Measurements from ENCODE around the gene AHRR.
"Not testable (repeated sequence)": the region's sequence is repeated elsewhere in the genome, so short reads cannot be mapped to it uniquely, and the experiment has no call there.

Gene AHRR

GRCh38 chr5:478369-478981, 157.0 kb downstream of the AHRR start:
- no peak for DNase-seq

GRCh38 chr5:478982-479535, 157.5 kb downstream of the AHRR start:
- DNase-seq, result no peak

GRCh38 chr5:479566-480319, 158.2 kb downstream of the AHRR start:
- DNase-seq, result no peak

GRCh38 chr5:481347-481746, 159.8 kb downstream of the AHRR start:
- DNase-seq, result no peak

- no peak for DNase-seq
Observed at GRCh38 chr5:482021-482420, 160.5 kb downstream of the AHRR start.

GRCh38 chr5:482506-482905, 161.0 kb downstream of the AHRR start:
- DNase-seq, result no peak

GRCh38 chr5:483011-483410, 161.5 kb downstream of the AHRR start:
- no peak for DNase-seq

- DNase-seq, result no peak
Observed at GRCh38 chr5:483434-484140, 162.1 kb downstream of the AHRR start.

- no peak for DNase-seq
Observed at GRCh38 chr5:484556-484955, 163.0 kb downstream of the AHRR start.

GRCh38 chr5:485113-485945, 163.8 kb downstream of the AHRR start:
- DNase-seq, result no peak

- no peak for DNase-seq
Observed at GRCh38 chr5:485946-486491, 164.5 kb downstream of the AHRR start.

GRCh38 chr5:486597-486996, 165.1 kb downstream of the AHRR start:
- not testable (repeated sequence) for DNase-seq
